Measurements from ENCODE around the gene WSCD1. TPM values are rescaled to one million over a fixed set of nuclear protein-coding genes. Genes with fewer than 3 reads are reported as not detected.

The WSCD1 gene
- total RNA-seq, 1 experiment from 2014 or later: not detected

- Histone ChIP-seq H3K9me3 (no peaks in the 10 kb centered on the region), H3K27me3 (replicated peaks; ENCODE audit: control insufficient read depth, insufficient read depth, low read length) (no peaks in the 10 kb centered on the region), H3K4me1 (no peaks in the 10 kb centered on the region), H3K4me3 (ENCODE audit: low read depth, low read length) (no peak overlapping the region), H3K36me3 (ENCODE audit: control insufficient read depth, insufficient read depth, low read length) (no peaks in the 10 kb centered on the region)
- no peak for TF ChIP-seq CTCF (IDR thresholded peaks at IDR 0.05; ENCODE audit: insufficient read depth in 1 of 2, low read depth in 1 of 2, low read length in 1 of 2, severe bottlenecking in 1 of 2, unreplicated experiment in 1 of 2)
- Mint-ChIP-seq H3K4me1 (ENCODE audit: low read depth, unreplicated experiment) (no peaks in the 10 kb centered on the region), H3K27ac (ENCODE audit: unreplicated experiment) (no peak overlapping the region), H3K4me3 (ENCODE audit: unreplicated experiment) (no peak overlapping the region), H3K36me3 (ENCODE audit: insufficient read depth, unreplicated experiment) (no peaks in the 10 kb centered on the region), H3K27me3 (ENCODE audit: insufficient read depth, unreplicated experiment) (peaks cover 8% of the 10 kb centered on the region), H3K9me3 (ENCODE audit: unreplicated experiment) (no peaks in the 10 kb centered on the region)
- ChIA-PET POLR2A (no interaction called here), CTCF (no interaction called here)
- DNase-seq: no peak
- intact Hi-C loops (cut with micrococcal nuclease; ENCODE audit: unreplicated experiment): no loop called here
- no TSS peak for BruUV-seq (replicated peaks)
Observed at GRCh38 chr17:6160911-6161855, 91.0 kb downstream of the WSCD1 start.

- no peak overlapping the region for H3K4me3 Mint-ChIP-seq (ENCODE audit: unreplicated experiment)
- no peaks in the 10 kb centered on the region for H3K36me3 Mint-ChIP-seq (ENCODE audit: insufficient read depth, unreplicated experiment)
- BruUV-seq (replicated peaks): no TSS peak
- Histone ChIP-seq H3K9me3 (no peaks in the 10 kb centered on the region), H3K27me3 (replicated peaks; ENCODE audit: control insufficient read depth, insufficient read depth, low read length) (no peaks in the 10 kb centered on the region), H3K4me3 (ENCODE audit: low read depth, low read length) (no peak overlapping the region), H3K36me3 (ENCODE audit: control insufficient read depth, insufficient read depth, low read length) (no peaks in the 10 kb centered on the region), H3K4me1 (no peaks in the 10 kb centered on the region)
- ChIA-PET POLR2A (no interaction called here), CTCF (no interaction called here)
- no peak for DNase-seq
- intact Hi-C loops (cut with micrococcal nuclease; ENCODE audit: unreplicated experiment): no loop called here
- no peak for TF ChIP-seq CTCF (IDR thresholded peaks at IDR 0.05; ENCODE audit: insufficient read depth in 1 of 2, low read depth in 1 of 2, low read length in 1 of 2, severe bottlenecking in 1 of 2, unreplicated experiment in 1 of 2)
- H3K27me3 Mint-ChIP-seq (ENCODE audit: insufficient read depth, unreplicated experiment): peaks cover 8% of the 10 kb centered on the region
- no peak overlapping the region for H3K27ac Mint-ChIP-seq (ENCODE audit: unreplicated experiment)
- no peaks in the 10 kb centered on the region for H3K9me3 Mint-ChIP-seq (ENCODE audit: unreplicated experiment)
- no peaks in the 10 kb centered on the region for H3K4me1 Mint-ChIP-seq (ENCODE audit: low read depth, unreplicated experiment)
Observed at GRCh38 chr17:6162216-6162615, 92.0 kb downstream of the WSCD1 start.

GRCh38 chr17:6162892-6163291, 92.7 kb downstream of the WSCD1 start:
- no peaks in the 10 kb centered on the region for H3K4me1 Mint-ChIP-seq (ENCODE audit: low read depth, unreplicated experiment)
- H3K4me3 ChIP-seq (ENCODE audit: low read depth, low read length): no peak overlapping the region
- no peaks in the 10 kb centered on the region for H3K27me3 ChIP-seq (replicated peaks; ENCODE audit: control insufficient read depth, insufficient read depth, low read length)
- CTCF ChIA-PET: no interaction called here
- no peak for DNase-seq
- H3K4me3 Mint-ChIP-seq (ENCODE audit: unreplicated experiment): no peak overlapping the region
- H3K9me3 Mint-ChIP-seq (ENCODE audit: unreplicated experiment): no peaks in the 10 kb centered on the region
- H3K27ac Mint-ChIP-seq (ENCODE audit: unreplicated experiment): no peak overlapping the region
- no peaks in the 10 kb centered on the region for H3K36me3 ChIP-seq (ENCODE audit: control insufficient read depth, insufficient read depth, low read length)
- peaks cover 12% of the 10 kb centered on the region for H3K27me3 Mint-ChIP-seq (ENCODE audit: insufficient read depth, unreplicated experiment)
- no TSS peak for BruUV-seq (replicated peaks)
- intact Hi-C loops (cut with micrococcal nuclease; ENCODE audit: unreplicated experiment): no loop called here
- no peaks in the 10 kb centered on the region for H3K9me3 ChIP-seq
- no peak for TF ChIP-seq CTCF (IDR thresholded peaks at IDR 0.05; ENCODE audit: insufficient read depth in 1 of 2, low read depth in 1 of 2, low read length in 1 of 2, severe bottlenecking in 1 of 2, unreplicated experiment in 1 of 2)
- H3K36me3 Mint-ChIP-seq (ENCODE audit: insufficient read depth, unreplicated experiment): no peaks in the 10 kb centered on the region
- H3K4me1 ChIP-seq: no peaks in the 10 kb centered on the region
- POLR2A ChIA-PET: no interaction called here
